Astrocyte (in vitro differentiated cells and primary cell): ENCODE data around the gene TMEM269. TPM values are rescaled to one million over a fixed set of nuclear protein-coding genes. Genes with fewer than 3 reads are reported as not detected.

Experiments used
- DNase-seq: peaks from one replicate; pipeline ENCODE4 v3.0.0-alpha.2; 2010; ENCODE audit warnings: low read depth
- FAIRE-seq: peaks from 2 replicates; lab custom pipeline; 2011; peaks lifted over from hg19 to GRCh38; lab: Jason Lieb, UNC
- H2AFZ ChIP-seq: 2 replicates; pipeline ENCODE4 v1.6.0; 2012; ENCODE audit warnings: low read depth, low read length, inconsistent platforms
- H3K27ac ChIP-seq: 2 replicates; pipeline ENCODE4 v1.5.1; 2011; ENCODE audit warnings: low read depth, low read length, inconsistent platforms
- H3K27me3 ChIP-seq: 2 replicates; pipeline ENCODE4 v1.6.0; 2011; ENCODE audit warnings: low read length, inconsistent platforms; ENCODE audit not compliant: insufficient read depth
- H3K36me3 ChIP-seq: 2 replicates; pipeline ENCODE4 v1.5.1; 2011; ENCODE audit warnings: low read length, inconsistent platforms; ENCODE audit not compliant: insufficient read depth
- H3K4me1 ChIP-seq: 2 replicates; pipeline ENCODE4 v1.5.1; 2011; ENCODE audit warnings: low read length, inconsistent platforms; ENCODE audit not compliant: insufficient read depth
- H3K4me2 ChIP-seq: 2 replicates; pipeline ENCODE4 v1.6.0; 2012; ENCODE audit warnings: low read length, inconsistent platforms
- H3K4me3 ChIP-seq: 2 replicates; pipeline ENCODE4 v1.5.1; 2011; ENCODE audit warnings: low read depth, mild to moderate bottlenecking, low read length, inconsistent platforms; ENCODE audit not compliant: insufficient read depth
- H3K79me2 ChIP-seq: 2 replicates; pipeline ENCODE4 v1.6.0; 2012; ENCODE audit warnings: mild to moderate bottlenecking, low read length, inconsistent platforms; ENCODE audit not compliant: insufficient read depth
- H3K9ac ChIP-seq: 2 replicates; pipeline ENCODE4 v1.6.0; 2012; ENCODE audit warnings: mild to moderate bottlenecking, low read length, inconsistent platforms
- H3K9me3 ChIP-seq: 2 replicates; pipeline ENCODE4 v1.5.1; 2012; ENCODE audit warnings: low read depth, mild to moderate bottlenecking, low read length, inconsistent platforms; ENCODE audit not compliant: insufficient read depth
- H4K20me1 ChIP-seq: 2 replicates; pipeline ENCODE4 v1.6.0; 2012; ENCODE audit warnings: low read length, inconsistent platforms; ENCODE audit not compliant: insufficient read depth
- H3K27ac Mint-ChIP-seq: one replicate; pipeline ENCODE4 v1.8.0; 2021; ENCODE audit warnings: mild to moderate bottlenecking, mixed read lengths; ENCODE audit not compliant: unreplicated experiment
- H3K27me3 Mint-ChIP-seq: one replicate; pipeline ENCODE4 v1.8.0; 2021; ENCODE audit warnings: low read depth, mixed read lengths; ENCODE audit not compliant: unreplicated experiment
- H3K36me3 Mint-ChIP-seq: one replicate; pipeline ENCODE4 v1.8.0; 2021; ENCODE audit warnings: low read depth, mixed read lengths; ENCODE audit not compliant: unreplicated experiment
- H3K4me1 Mint-ChIP-seq: one replicate; pipeline ENCODE4 v1.8.0; 2021; ENCODE audit warnings: low read depth, mixed read lengths; ENCODE audit not compliant: unreplicated experiment
- H3K4me3 Mint-ChIP-seq: one replicate; pipeline ENCODE4 v1.8.0; 2021; ENCODE audit warnings: mild to moderate bottlenecking, moderate library complexity, mixed read lengths; ENCODE audit not compliant: unreplicated experiment
- H3K9me3 Mint-ChIP-seq: one replicate; pipeline ENCODE4 v1.8.0; 2021; ENCODE audit warnings: mild to moderate bottlenecking, mixed read lengths; ENCODE audit not compliant: unreplicated experiment
- EZH2 ChIP-seq: IDR thresholded peaks from 2 replicates; pipeline ENCODE4 v1.6.1; 2012; ENCODE audit warnings: mild to moderate bottlenecking, low read length, inconsistent platforms; ENCODE audit not compliant: insufficient read depth
- total RNA-seq: library from RNA; stranded (reverse); gene quantifications from 2 replicates; pipeline ENCODE4 v1.2.1, GENCODE V29; 2021
- TF ChIP-seq, protein P1 (sequence below): IDR thresholded peaks from 2 replicates; pipeline ENCODE4 v1.5.1; 2011; ENCODE audit warnings: low read depth, mild to moderate bottlenecking, inconsistent platforms, low read length, moderate library complexity; ENCODE audit not compliant: insufficient read depth

Gene TMEM269
- total RNA-seq, 1 donor from 2014 or later, result 0.09 TPM

GRCh38 chr1:42752284-42752683 is 32.5 kb upstream of the TMEM269 start:
- H3K27me3 Mint-ChIP-seq, result no peaks in the 10 kb centered on the region
- H3K27ac Mint-ChIP-seq, result no peak overlapping the region
- DNase-seq (no peak), FAIRE-seq (no peak)
- no peaks in the 10 kb centered on the region for H3K4me1 ChIP-seq
- H3K9me3 ChIP-seq, result no peaks in the 10 kb centered on the region
- TF ChIP-seq EZH2, result no peak
- TF ChIP-seq, protein P1, sequence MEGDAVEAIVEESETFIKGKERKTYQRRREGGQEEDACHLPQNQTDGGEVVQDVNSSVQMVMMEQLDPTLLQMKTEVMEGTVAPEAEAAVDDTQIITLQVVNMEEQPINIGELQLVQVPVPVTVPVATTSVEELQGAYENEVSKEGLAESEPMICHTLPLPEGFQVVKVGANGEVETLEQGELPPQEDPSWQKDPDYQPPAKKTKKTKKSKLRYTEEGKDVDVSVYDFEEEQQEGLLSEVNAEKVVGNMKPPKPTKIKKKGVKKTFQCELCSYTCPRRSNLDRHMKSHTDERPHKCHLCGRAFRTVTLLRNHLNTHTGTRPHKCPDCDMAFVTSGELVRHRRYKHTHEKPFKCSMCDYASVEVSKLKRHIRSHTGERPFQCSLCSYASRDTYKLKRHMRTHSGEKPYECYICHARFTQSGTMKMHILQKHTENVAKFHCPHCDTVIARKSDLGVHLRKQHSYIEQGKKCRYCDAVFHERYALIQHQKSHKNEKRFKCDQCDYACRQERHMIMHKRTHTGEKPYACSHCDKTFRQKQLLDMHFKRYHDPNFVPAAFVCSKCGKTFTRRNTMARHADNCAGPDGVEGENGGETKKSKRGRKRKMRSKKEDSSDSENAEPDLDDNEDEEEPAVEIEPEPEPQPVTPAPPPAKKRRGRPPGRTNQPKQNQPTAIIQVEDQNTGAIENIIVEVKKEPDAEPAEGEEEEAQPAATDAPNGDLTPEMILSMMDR, result no peak
- no peak overlapping the region for H3K4me3 Mint-ChIP-seq
- no peak overlapping the region for H3K27ac ChIP-seq
- H3K27me3 ChIP-seq, result no peaks in the 10 kb centered on the region
- peaks cover 2% of the 10 kb centered on the region for H3K9me3 Mint-ChIP-seq
- H3K79me2 ChIP-seq, result no peaks in the 10 kb centered on the region
- no peak overlapping the region for H3K4me3 ChIP-seq
- H4K20me1 ChIP-seq, result peaks cover 84% of the 10 kb centered on the region
- H3K4me1 Mint-ChIP-seq, result peaks cover 5% of the 10 kb centered on the region
- peaks cover 68% of the 10 kb centered on the region for H3K36me3 Mint-ChIP-seq
- no peak overlapping the region for H2AFZ ChIP-seq
- H3K4me2 ChIP-seq, result no peak overlapping the region
- H3K9ac ChIP-seq, result no peak overlapping the region
- H3K36me3 ChIP-seq, result peaks cover 69% of the 10 kb centered on the region

DNA sequence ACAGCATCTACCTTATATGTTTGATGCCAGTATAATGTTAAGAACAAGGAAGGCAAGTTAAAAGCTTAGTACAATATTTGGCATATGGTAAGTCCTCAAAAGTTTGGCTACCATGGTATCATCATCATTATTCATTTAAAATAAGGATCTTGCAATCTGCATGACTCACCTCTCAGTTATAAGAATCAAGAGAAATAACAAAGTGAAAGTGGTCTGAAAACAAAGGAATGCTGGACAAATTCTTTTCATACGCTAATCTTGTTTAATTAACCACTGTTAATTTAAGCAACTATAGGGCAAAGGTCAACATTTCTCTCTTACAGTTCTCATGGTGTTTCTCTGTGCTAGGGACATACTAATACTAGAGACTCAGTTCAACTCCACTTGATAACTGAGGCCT is 31.7 kb upstream of the TMEM269 start:
- H3K4me3 Mint-ChIP-seq, result no peak overlapping the region
- H3K27me3 Mint-ChIP-seq, result no peaks in the 10 kb centered on the region
- no peak for FAIRE-seq
- H3K27ac Mint-ChIP-seq, result no peak overlapping the region
- no peaks in the 10 kb centered on the region for H3K79me2 ChIP-seq
- H3K27ac ChIP-seq, result no peak overlapping the region
- peak; percentile 58 for DNase-seq
- H3K27me3 ChIP-seq, result no peaks in the 10 kb centered on the region
- no peaks in the 10 kb centered on the region for H3K4me1 ChIP-seq
- H3K4me2 ChIP-seq, result peak overlapping the region; percentile 40
- H3K4me1 Mint-ChIP-seq, result peaks cover 5% of the 10 kb centered on the region
- H3K9me3 ChIP-seq, result no peaks in the 10 kb centered on the region
- peaks cover 73% of the 10 kb centered on the region for H3K36me3 ChIP-seq
- H3K9me3 Mint-ChIP-seq, result peaks cover 2% of the 10 kb centered on the region
- H4K20me1 ChIP-seq, result peaks cover 84% of the 10 kb centered on the region
- no peak overlapping the region for H2AFZ ChIP-seq
- no peak overlapping the region for H3K9ac ChIP-seq
- TF ChIP-seq, protein P1, result no peak
- TF ChIP-seq EZH2, result no peak
- H3K36me3 Mint-ChIP-seq, result peaks cover 70% of the 10 kb centered on the region
- H3K4me3 ChIP-seq, result no peak overlapping the region
